Coronary artery (tissue), 2 donors: ENCODE data around the gene EPB41L5.

Experiments used
- DNase-seq: peaks from one replicate; pipeline ENCODE4 v3.0.0-alpha.2; 2017; ENCODE audit warnings: low spot score
- H3K27ac ChIP-seq, 2 donors: fragments of 200-600 bp; sonication (generic); one replicate each; pipeline ENCODE4 v1.5.1; 2016 to 2019
- H3K4me3 ChIP-seq: fragments of 200-600 bp; sonication (generic); 2 replicates; pipeline ENCODE4 v1.5.1; 2016; ENCODE audit warnings: mild to moderate bottlenecking, moderate library complexity
- CTCF ChIP-seq: fragments of 200-600 bp; sonication (generic); IDR thresholded peaks from one replicate; pipeline ENCODE4 v1.5.1; 2019; ENCODE audit warnings: antibody characterized with exemption

The EPB41L5 gene

GRCh38 chr2:120100627-120101026 lies 87.8 kb downstream of the EPB41L5 start:
- H3K27ac ChIP-seq, result no peak overlapping the region
- TF ChIP-seq CTCF, result no peak
- no peak overlapping the region for H3K4me3 ChIP-seq
- DNase-seq, result no peak

GRCh38 chr2:120103723-120104467 lies 91.0 kb downstream of the EPB41L5 start:
- no peak for TF ChIP-seq CTCF
- no peak overlapping the region for H3K4me3 ChIP-seq
- no peak overlapping the region for H3K27ac ChIP-seq
- DNase-seq, result no peak

- Histone ChIP-seq H3K4me3 (no peak overlapping the region), H3K27ac (no peak overlapping the region)
- TF ChIP-seq CTCF, result no peak
- no peak for DNase-seq
Measured at GRCh38 chr2:120104772-120105171, 91.9 kb downstream of the EPB41L5 start.

GRCh38 chr2:120105360-120105759 lies 92.5 kb downstream of the EPB41L5 start:
- Histone ChIP-seq H3K27ac (no peak overlapping the region), H3K4me3 (no peak overlapping the region)
- TF ChIP-seq CTCF, result no peak
- DNase-seq, result no peak

GRCh38 chr2:120108049-120108448 lies 95.2 kb downstream of the EPB41L5 start:
- no peak overlapping the region for H3K4me3 ChIP-seq
- TF ChIP-seq CTCF, result no peak
- DNase-seq, result no peak
- no peak overlapping the region for H3K27ac ChIP-seq

GRCh38 chr2:120108749-120109148 lies 95.9 kb downstream of the EPB41L5 start:
- no peak overlapping the region for H3K27ac ChIP-seq
- DNase-seq, result no peak
- TF ChIP-seq CTCF, result no peak
- H3K4me3 ChIP-seq, result no peak overlapping the region
